H1 (cell line): ENCODE data around the gene STAT4. TPM values are rescaled to one million over a fixed set of nuclear protein-coding genes. Genes with fewer than 3 reads are reported as not detected.

Source experiments
- CTCF ChIA-PET: fragments of 300-600 bp; sonication (Branson Sonifier 250); formaldehyde crosslinking; loops from one replicate; lab custom pipeline; 2021; ENCODE audit not compliant: partially characterized antibody; lab: Charles Lee
- POLR2A ChIA-PET: fragments of 300-600 bp; sonication (Branson Sonifier 250); formaldehyde crosslinking; loops from one replicate; lab custom pipeline; 2021; ENCODE audit warnings: inconsistent platforms; ENCODE audit not compliant: partially characterized antibody; lab: Charles Lee
- DNase-seq, 2 experiments: peaks; one replicate each; pipeline versions ENCODE4 v3.0.0 to v3.0.0-alpha.2; 2010 to 2022; ENCODE audit warnings: low spot score in 2 of 2, low read depth in 1 of 2, mixed read lengths in 1 of 2
- FAIRE-seq: peaks from 2 replicates; lab custom pipeline; 2011; peaks lifted over from hg19 to GRCh38; lab: Jason Lieb, UNC
- H2AFZ ChIP-seq: 2 replicates; pipeline ENCODE4 v1.8.1; 2012; ENCODE audit warnings: low read length, inconsistent platforms
- H2AK5ac ChIP-seq: 2 replicates; pipeline ENCODE4 v1.6.1; 2013; ENCODE audit warnings: low read depth, low read length
- H2BK120ac ChIP-seq: replicated peaks from 2 replicates; pipeline ENCODE3; 2013; ENCODE audit warnings: low read depth, low read length, inconsistent platforms
- H2BK12ac ChIP-seq: 2 replicates; pipeline ENCODE4 v1.6.1; 2013; ENCODE audit warnings: low read depth, low read length
- H2BK15ac ChIP-seq: 2 replicates; pipeline ENCODE4 v1.6.1; 2013; ENCODE audit warnings: low read length
- H2BK20ac ChIP-seq: 2 replicates; pipeline ENCODE4 v1.6.1; 2013; ENCODE audit warnings: low read length
- H2BK5ac ChIP-seq: 2 replicates; pipeline ENCODE4 v1.6.1; 2013; ENCODE audit warnings: low read depth, low read length
- H3K14ac ChIP-seq: 2 replicates; pipeline ENCODE4 v1.6.1; 2013; ENCODE audit warnings: inconsistent platforms; ENCODE audit not compliant: insufficient read length
- H3K18ac ChIP-seq: 2 replicates; pipeline ENCODE4 v1.6.1; 2013; ENCODE audit warnings: low read length; ENCODE audit errors: extremely low read depth
- H3K23ac ChIP-seq: 2 replicates; pipeline ENCODE4 v1.6.1; 2013; ENCODE audit warnings: inconsistent platforms; ENCODE audit not compliant: insufficient read length
- H3K23me2 ChIP-seq: 2 replicates; pipeline ENCODE4 v1.6.1; 2013; ENCODE audit warnings: low read depth, low read length
- H3K27ac ChIP-seq: 2 replicates; pipeline ENCODE4 v1.6.1; 2011; ENCODE audit warnings: low read depth, low read length, inconsistent platforms
- H3K27me3 ChIP-seq, 4 experiments: replicated peaks in 1 of 4; 1 replicate in 1 of 4; 2 replicates in 3 of 4; pipeline versions ENCODE4 v1.6.1 to v1.8.1; 2011 to 2013; ENCODE audit warnings: low read length in 3 of 4, mild to moderate bottlenecking in 3 of 4, inconsistent platforms in 2 of 4, mixed read lengths in 2 of 4, moderate library complexity in 1 of 4; ENCODE audit not compliant: control insufficient read depth in 3 of 4, insufficient read depth in 3 of 4; ENCODE audit errors: extremely low read depth in 1 of 4
- H3K36me3 ChIP-seq, 4 experiments: 2 replicates each; pipeline versions ENCODE4 v1.6.1 to v1.8.1; 2011 to 2013; ENCODE audit warnings: mild to moderate bottlenecking in 4 of 4, low read length in 3 of 4, moderate library complexity in 2 of 4, control low read depth in 1 of 4, inconsistent platforms in 1 of 4; ENCODE audit not compliant: insufficient read depth in 4 of 4, control insufficient read depth in 2 of 4
- H3K4ac ChIP-seq: replicated peaks from 2 replicates; pipeline ENCODE3; 2013; ENCODE audit warnings: low read length, low read depth, mixed read lengths, inconsistent platforms; ENCODE audit not compliant: insufficient read length
- H3K4me1 ChIP-seq, 4 experiments: replicated peaks in 1 of 4; 1 replicate in 1 of 4; 2 replicates in 3 of 4; pipeline versions ENCODE4 v1.6.1 to v1.8.1; 2011 to 2013; ENCODE audit warnings: low read length in 3 of 4, inconsistent platforms in 2 of 4, mixed read lengths in 1 of 4; ENCODE audit not compliant: insufficient read depth in 4 of 4, control insufficient read depth in 3 of 4
- H3K4me2 ChIP-seq, 2 experiments: 2 replicates each; pipeline versions ENCODE4 v1.6.1 to v1.8.1; 2011 to 2013; ENCODE audit warnings: low read depth in 2 of 2, low read length in 2 of 2, control low read depth in 1 of 2, inconsistent platforms in 1 of 2, mild to moderate bottlenecking in 1 of 2; ENCODE audit not compliant: insufficient read depth in 1 of 2
- H3K4me3 ChIP-seq, 4 experiments: fragments of 200-600, 300-600 bp in 1 of 4; sonication (generic), shearing (Covaris generic), sonication (Bioruptor Twin) in 1 of 4; 2 replicates each; pipeline versions ENCODE4 v1.5.1 to v1.8.1; 2011 to 2016; ENCODE audit warnings: low read length in 4 of 4, low read depth in 3 of 4, control low read depth in 2 of 4, inconsistent platforms in 2 of 4, mild to moderate bottlenecking in 2 of 4, mixed read lengths in 1 of 4, moderate library complexity in 1 of 4; ENCODE audit not compliant: insufficient read depth in 2 of 4; ENCODE audit errors: extremely low read depth in 1 of 4
- H3K56ac ChIP-seq: replicated peaks from 2 replicates; pipeline ENCODE3; 2013; ENCODE audit warnings: low read depth, mild to moderate bottlenecking, mixed read lengths, low read length, inconsistent platforms; ENCODE audit not compliant: insufficient read length
- H3K79me1 ChIP-seq: 2 replicates; pipeline ENCODE4 v1.6.1; 2013; ENCODE audit warnings: low read depth, low read length, control low read depth
- H3K79me2 ChIP-seq, 2 experiments: 2 replicates each; pipeline versions ENCODE4 v1.6.1 to v1.8.1; 2012 to 2013; ENCODE audit warnings: low read length in 2 of 2, mild to moderate bottlenecking in 2 of 2, inconsistent platforms in 1 of 2; ENCODE audit not compliant: insufficient read depth in 2 of 2, control insufficient read depth in 1 of 2
- H3K9ac ChIP-seq, 4 experiments: replicated peaks in 1 of 4; 1 replicate in 1 of 4; 2 replicates in 3 of 4; pipeline versions ENCODE4 v1.6.1 to v1.8.1; 2011 to 2013; ENCODE audit warnings: low read depth in 3 of 4, low read length in 3 of 4, control low read depth in 2 of 4, mild to moderate bottlenecking in 2 of 4, moderate library complexity in 2 of 4, inconsistent platforms in 1 of 4; ENCODE audit errors: extremely low read depth in 1 of 4
- H3K9me3 ChIP-seq, 2 experiments: 2 replicates each; pipeline versions ENCODE4 v1.6.1 to v1.8.1; 2012 to 2013; ENCODE audit warnings: mild to moderate bottlenecking in 2 of 2, moderate library complexity in 2 of 2, control low read depth in 1 of 2, inconsistent platforms in 1 of 2, low read depth in 1 of 2, low read length in 1 of 2, mixed read lengths in 1 of 2; ENCODE audit not compliant: insufficient read depth in 2 of 2
- H4K20me1 ChIP-seq, 2 experiments: replicated peaks in 1 of 2; 2 replicates each; pipeline versions ENCODE3 to v1.8.1; 2011 to 2013; ENCODE audit warnings: inconsistent platforms in 2 of 2, low read length in 2 of 2, mild to moderate bottlenecking in 1 of 2; ENCODE audit not compliant: insufficient read depth in 2 of 2, control insufficient read depth in 1 of 2
- H4K5ac ChIP-seq: 2 replicates; pipeline ENCODE4 v1.6.1; 2013; ENCODE audit warnings: low read length, low read depth, mixed read lengths, inconsistent platforms; ENCODE audit not compliant: insufficient read length
- H4K8ac ChIP-seq: 2 replicates; pipeline ENCODE4 v1.8.0; 2013; ENCODE audit warnings: mild to moderate bottlenecking, moderate library complexity, low read length, inconsistent platforms; ENCODE audit not compliant: insufficient read depth; ENCODE audit errors: extremely low read depth
- H4K91ac ChIP-seq: replicated peaks from 2 replicates; pipeline ENCODE3; 2013; ENCODE audit warnings: low read length, mixed read lengths, inconsistent platforms; ENCODE audit not compliant: insufficient read length
- EZH2 ChIP-seq: fragments of 200-600 bp; sonication (generic); IDR thresholded peaks from 2 replicates; pipeline ENCODE4 v1.7.1; 2012; ENCODE audit warnings: low read depth, mild to moderate bottlenecking, moderate library complexity, low read length, inconsistent platforms; ENCODE audit not compliant: severe bottlenecking
- NRF1 ChIP-seq: IDR thresholded peaks from 2 replicates; pipeline ENCODE4 v1.6.1; 2011; ENCODE audit warnings: mild to moderate bottlenecking, low read depth, low read length, improper control_type of control experiment
- RAD21 ChIP-seq, 2 experiments: IDR thresholded peaks in 1 of 2; conservative IDR thresholded peaks in 1 of 2; 2 replicates each; pipeline ENCODE4 v1.6.1; 2011; ENCODE audit warnings: low read depth in 2 of 2, low read length in 2 of 2, improper control_type of control experiment in 1 of 2, inconsistent platforms in 1 of 2, mild to moderate bottlenecking in 1 of 2, moderate library complexity in 1 of 2
- RNF2 ChIP-seq: fragments of 200-900, 300-1000 bp; sonication (generic); IDR thresholded peaks from 2 replicates; pipeline ENCODE4 v1.7.1; 2016; ENCODE audit warnings: borderline replicate concordance, low read depth, mild to moderate bottlenecking, antibody characterized with exemption, low read length; ENCODE audit not compliant: poor library complexity, severe bottlenecking; ENCODE audit errors: missing control alignments
- SRF ChIP-seq: IDR thresholded peaks from 2 replicates; pipeline ENCODE4 v1.6.1; 2011; ENCODE audit warnings: mild to moderate bottlenecking, low read depth, low read length, moderate library complexity
- WGBS, 2 experiments: shearing (Covaris generic) in 1 of 2; methylation state at CpG; one replicate each; pipeline versions ENCODE4 v1.1.6 to v1.1.7; 2013 to 2015; ENCODE audit warnings: low lambda C conversion rate in 2 of 2, mixed read lengths in 2 of 2, inconsistent platforms in 1 of 2, low coverage in 1 of 2, missing lambda C conversion rate in 1 of 2; ENCODE audit not compliant: insufficient replicate concordance in 2 of 2, insufficient coverage in 1 of 2, insufficient read length in 1 of 2; ENCODE audit errors: extremely low coverage in 1 of 2, missing lambda C conversion rate in 1 of 2; 5-methylcytosine and 5-hydroxymethylcytosine counted together
- polyA plus RNA-seq, 7 experiments: library from polyadenylated mRNA; depleted of rRNA in 3 of 7; stranded (reverse) in 5 of 7; unstranded in 2 of 7; fragments of >200 nt in 5 of 7; fragments of 200-250 nt in 2 of 7; gene quantifications; 1 replicate in 5 of 7; 2 replicates in 1 of 7; 4 replicates in 1 of 7; pipeline versions ENCODE4 v1.2.1 to v1.2.3, GENCODE V29; 2011 to 2013; ENCODE audit warnings: missing spikeins in 2 of 7, mixed read lengths in 2 of 7
- total RNA-seq: library from RNA; stranded (reverse); fragmentation: NEBNext Ultra II Directional; extraction: Animal tissue kit (Norgen Biotek cat#: 25700); gene quantifications from 2 replicates; pipeline ENCODE4 v1.2.1, GENCODE V29; 2021
- TF ChIP-seq, protein P1 (sequence below): IDR thresholded peaks from 2 replicates; pipeline ENCODE4 v1.6.1; 2011; ENCODE audit warnings: low read length, improper control_type of control experiment
- TF ChIP-seq, protein P2 (sequence below), 3 experiments: IDR thresholded peaks; 1 replicate in 2 of 3; 2 replicates in 1 of 3; pipeline versions ENCODE4 v1.5.1 to v1.6.1; 2011; ENCODE audit warnings: low read length in 3 of 3, mild to moderate bottlenecking in 3 of 3, inconsistent platforms in 2 of 3, low read depth in 1 of 3, moderate library complexity in 1 of 3; ENCODE audit not compliant: insufficient read depth in 1 of 3; ENCODE audit errors: control extremely low read depth in 1 of 3

The STAT4 gene
- total and polyA plus RNA-seq, 2 of the 8 experiments (the other 6 are each of a cell fraction or from before 2014, with no cell fraction given): 0.36 to 0.63 TPM

DNA sequence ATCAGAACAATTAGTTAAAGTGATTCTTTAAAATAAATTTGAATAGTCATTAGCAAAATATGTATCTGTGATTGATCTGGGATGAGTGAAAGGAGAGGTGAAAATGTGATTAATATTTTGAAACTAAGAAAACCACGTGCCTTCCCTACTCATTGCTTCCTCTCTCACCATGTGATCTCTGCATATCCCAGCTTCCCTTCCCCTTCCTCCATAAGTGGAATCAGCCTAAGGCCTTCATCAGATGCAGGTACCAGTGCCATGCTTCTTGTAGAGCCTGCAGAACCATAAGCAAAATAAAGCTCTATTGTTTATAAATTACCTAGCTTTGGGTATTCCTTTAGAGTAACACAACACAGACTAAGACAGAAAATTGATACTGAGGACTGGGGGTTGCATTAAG, 125.7 kb downstream of the STAT4 start:
- H4K5ac ChIP-seq: no peak overlapping the region
- peaks cover 4% of the 10 kb centered on the region for H3K23me2 ChIP-seq
- H4K8ac ChIP-seq: no peak overlapping the region
- no peak overlapping the region for H3K4me3 ChIP-seq
- H3K4ac ChIP-seq: no peak overlapping the region
- no peak overlapping the region for H3K23ac ChIP-seq
- POLR2A ChIA-PET: interaction anchor here (2.9 kb wide), 1 partner anchor 11 kb away, joined by 10 read pairs; the partner anchor contains the start of gene STAT1
- H3K79me1 ChIP-seq: no peaks in the 10 kb centered on the region
- DNase-seq (no peak), FAIRE-seq (no peak)
- H2BK20ac ChIP-seq: no peak overlapping the region
- CTCF ChIA-PET: interaction anchor here (1.5 kb wide), 1 partner anchor 12 kb away, joined by 6 read pairs; no protein-coding TSS in a partner anchor
- no peak overlapping the region for H3K14ac ChIP-seq
- H2AK5ac ChIP-seq: no peak overlapping the region
- no peak overlapping the region for H3K18ac ChIP-seq
- H3K27me3 ChIP-seq: no peaks in the 10 kb centered on the region
- H2AFZ ChIP-seq: no peak overlapping the region
- no peak overlapping the region for H2BK15ac ChIP-seq
- no peak overlapping the region for H2BK12ac ChIP-seq
- no peak overlapping the region for H4K91ac ChIP-seq
- H3K27ac ChIP-seq: no peak overlapping the region
- no peaks in the 10 kb centered on the region for H3K9me3 ChIP-seq
- TF ChIP-seq SRF: no peak
- no peak for TF ChIP-seq RAD21 (IDR thresholded peaks at IDR 0.05 in 1 of 2, conservative IDR thresholded peaks at IDR 0.05 in 1 of 2; ENCODE audit: low read depth in 2 of 2, low read length in 2 of 2)
- TF ChIP-seq, protein P1, sequence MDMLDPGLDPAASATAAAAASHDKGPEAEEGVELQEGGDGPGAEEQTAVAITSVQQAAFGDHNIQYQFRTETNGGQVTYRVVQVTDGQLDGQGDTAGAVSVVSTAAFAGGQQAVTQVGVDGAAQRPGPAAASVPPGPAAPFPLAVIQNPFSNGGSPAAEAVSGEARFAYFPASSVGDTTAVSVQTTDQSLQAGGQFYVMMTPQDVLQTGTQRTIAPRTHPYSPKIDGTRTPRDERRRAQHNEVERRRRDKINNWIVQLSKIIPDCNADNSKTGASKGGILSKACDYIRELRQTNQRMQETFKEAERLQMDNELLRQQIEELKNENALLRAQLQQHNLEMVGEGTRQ: no peak
- TF ChIP-seq, protein P2, sequence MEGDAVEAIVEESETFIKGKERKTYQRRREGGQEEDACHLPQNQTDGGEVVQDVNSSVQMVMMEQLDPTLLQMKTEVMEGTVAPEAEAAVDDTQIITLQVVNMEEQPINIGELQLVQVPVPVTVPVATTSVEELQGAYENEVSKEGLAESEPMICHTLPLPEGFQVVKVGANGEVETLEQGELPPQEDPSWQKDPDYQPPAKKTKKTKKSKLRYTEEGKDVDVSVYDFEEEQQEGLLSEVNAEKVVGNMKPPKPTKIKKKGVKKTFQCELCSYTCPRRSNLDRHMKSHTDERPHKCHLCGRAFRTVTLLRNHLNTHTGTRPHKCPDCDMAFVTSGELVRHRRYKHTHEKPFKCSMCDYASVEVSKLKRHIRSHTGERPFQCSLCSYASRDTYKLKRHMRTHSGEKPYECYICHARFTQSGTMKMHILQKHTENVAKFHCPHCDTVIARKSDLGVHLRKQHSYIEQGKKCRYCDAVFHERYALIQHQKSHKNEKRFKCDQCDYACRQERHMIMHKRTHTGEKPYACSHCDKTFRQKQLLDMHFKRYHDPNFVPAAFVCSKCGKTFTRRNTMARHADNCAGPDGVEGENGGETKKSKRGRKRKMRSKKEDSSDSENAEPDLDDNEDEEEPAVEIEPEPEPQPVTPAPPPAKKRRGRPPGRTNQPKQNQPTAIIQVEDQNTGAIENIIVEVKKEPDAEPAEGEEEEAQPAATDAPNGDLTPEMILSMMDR (IDR thresholded peaks at IDR 0.05; ENCODE audit: control extremely low read depth in 1 of 3, insufficient read depth in 1 of 3, low read depth in 1 of 3, low read length in 3 of 3): no peak
- no peak for TF ChIP-seq RNF2
- no peak for TF ChIP-seq NRF1
- TF ChIP-seq EZH2: no peak
- no peaks in the 10 kb centered on the region for H4K20me1 ChIP-seq
- H3K79me2 ChIP-seq: no peaks in the 10 kb centered on the region
- 80% methylated on average over 1 of the region's 1 CpG; no CpG with 5 or more reads in 1 of the 2 experiments for WGBS, 2 experiments
- no peak overlapping the region for H3K56ac ChIP-seq
- peaks cover 0 to 8% (median 3%) of the 10 kb centered on the region in 4 experiments; a peak in 2 of 7 replicates for H3K4me1 ChIP-seq
- no peak overlapping the region for H3K4me2 ChIP-seq
- H2BK120ac ChIP-seq: no peak overlapping the region
- H2BK5ac ChIP-seq: no peak overlapping the region
- no peak overlapping the region for H3K9ac ChIP-seq
- no peaks in the 10 kb centered on the region for H3K36me3 ChIP-seq
